Endothelial cell (in vitro differentiated cells): ENCODE measurements around the gene CDY1B. TPM values are rescaled to one million over a fixed set of nuclear protein-coding genes. Genes with fewer than 3 reads are reported as not detected.
"Not testable (repeated sequence)": the region's sequence is repeated elsewhere in the genome, so short reads cannot be mapped to it uniquely, and the experiment has no call there.

Source experiments
- DNase-seq: peaks from one replicate; pipeline ENCODE4 v3.0.0; 2021; ENCODE audit warnings: low spot score
- H3K27ac Mint-ChIP-seq: one replicate; pipeline ENCODE4 v1.8.0; 2021; ENCODE audit warnings: mixed read lengths, inconsistent platforms; ENCODE audit not compliant: unreplicated experiment
- H3K27me3 Mint-ChIP-seq: one replicate; pipeline ENCODE4 v1.8.0; 2021; ENCODE audit warnings: mild to moderate bottlenecking, moderate library complexity, mixed read lengths, inconsistent platforms; ENCODE audit not compliant: unreplicated experiment
- H3K36me3 Mint-ChIP-seq: one replicate; pipeline ENCODE4 v1.8.0; 2021; ENCODE audit warnings: mild to moderate bottlenecking, low read depth, mixed read lengths, inconsistent platforms; ENCODE audit not compliant: unreplicated experiment
- H3K4me1 Mint-ChIP-seq: one replicate; pipeline ENCODE4 v1.8.0; 2021; ENCODE audit warnings: mild to moderate bottlenecking, mixed read lengths, inconsistent platforms; ENCODE audit not compliant: unreplicated experiment
- H3K4me3 Mint-ChIP-seq: one replicate; pipeline ENCODE4 v1.8.0; 2021; ENCODE audit warnings: mild to moderate bottlenecking, mixed read lengths, inconsistent platforms; ENCODE audit not compliant: unreplicated experiment
- H3K9me3 Mint-ChIP-seq: one replicate; pipeline ENCODE4 v1.8.0; 2021; ENCODE audit warnings: mixed read lengths, inconsistent platforms; ENCODE audit not compliant: unreplicated experiment
- long read RNA-seq: library from polyadenylated mRNA; unstranded; transcript quantifications from one replicate; pipeline ENCODE4 v2.0.0, GENCODE V29; 2020; ENCODE audit not compliant: unreplicated experiment
- total RNA-seq: library from RNA; stranded (reverse); fragmentation: NEBNext Ultra II Directional; extraction: Animal tissue kit (Norgen Biotek cat#: 25700); gene quantifications from one replicate; pipeline ENCODE4 v1.2.1, GENCODE V29; 2021; ENCODE audit not compliant: unreplicated experiment

The CDY1B gene, protein sequence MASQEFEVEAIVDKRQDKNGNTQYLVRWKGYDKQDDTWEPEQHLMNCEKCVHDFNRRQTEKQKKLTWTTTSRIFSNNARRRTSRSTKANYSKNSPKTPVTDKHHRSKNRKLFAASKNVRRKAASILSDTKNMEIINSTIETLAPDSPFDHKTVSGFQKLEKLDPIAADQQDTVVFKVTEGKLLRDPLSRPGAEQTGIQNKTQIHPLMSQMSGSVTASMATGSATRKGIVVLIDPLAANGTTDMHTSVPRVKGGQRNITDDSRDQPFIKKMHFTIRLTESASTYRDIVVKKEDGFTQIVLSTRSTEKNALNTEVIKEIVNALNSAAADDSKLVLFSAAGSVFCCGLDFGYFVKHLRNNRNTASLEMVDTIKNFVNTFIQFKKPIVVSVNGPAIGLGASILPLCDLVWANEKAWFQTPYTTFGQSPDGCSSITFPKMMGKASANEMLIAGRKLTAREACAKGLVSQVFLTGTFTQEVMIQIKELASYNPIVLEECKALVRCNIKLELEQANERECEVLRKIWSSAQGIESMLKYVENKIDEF
- total RNA-seq = not detected
- long read RNA-seq = 0 reads

DNA sequence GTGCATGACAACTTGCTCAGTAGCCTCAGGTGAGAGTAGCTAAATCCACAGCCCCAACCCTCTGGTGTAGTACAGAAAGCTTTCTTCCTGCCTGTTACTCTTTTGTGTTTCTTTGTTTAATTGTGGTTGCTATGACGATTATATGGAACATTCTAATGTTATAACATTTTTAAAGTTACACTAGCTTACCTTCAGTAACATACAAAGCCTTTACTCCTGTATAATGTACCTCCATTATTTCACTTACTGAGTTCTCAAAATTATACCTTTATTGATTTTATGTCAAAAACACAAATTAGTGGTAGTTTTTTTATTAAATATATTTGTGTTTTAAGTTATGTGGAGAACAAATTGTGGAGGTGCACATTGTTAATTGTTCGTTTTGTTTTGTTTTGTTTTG is at the start of gene CDY1B:
Gene CDY1B (minus strand): TSS at position 101 of the 400 bp plus-strand sequence. CDS start 331 bp downstream, outside the sequence.
- H3K4me1 Mint-ChIP-seq, H3K36me3 Mint-ChIP-seq, H3K27me3 Mint-ChIP-seq, H3K27ac Mint-ChIP-seq, H3K4me3 Mint-ChIP-seq, H3K9me3 Mint-ChIP-seq, DNase-seq: not testable (repeated sequence)

DNA sequence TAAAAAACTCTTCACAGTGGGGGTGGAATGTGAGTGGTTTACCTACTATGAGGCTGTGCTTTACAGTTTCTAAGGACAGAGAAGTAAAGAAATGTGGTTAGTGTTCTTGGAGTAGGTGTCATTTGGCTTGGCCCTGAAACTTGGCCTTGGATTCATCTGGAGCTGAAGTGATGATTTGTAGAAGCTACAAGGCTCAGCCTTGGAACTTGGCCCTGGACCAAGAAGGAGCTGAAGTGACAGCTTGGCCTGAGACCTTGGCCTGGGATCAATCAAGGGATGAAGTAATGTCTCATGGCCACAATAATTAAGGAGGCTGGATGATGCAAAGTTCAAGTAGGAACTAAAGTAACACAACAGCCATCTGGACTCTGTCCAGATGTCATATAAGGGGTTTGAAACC is 1.7 kb upstream of the CDY1B start:
- DNase-seq, H3K4me3 Mint-ChIP-seq, H3K27ac Mint-ChIP-seq, H3K9me3 Mint-ChIP-seq, H3K4me1 Mint-ChIP-seq, H3K27me3 Mint-ChIP-seq, H3K36me3 Mint-ChIP-seq: not testable (repeated sequence)

DNA sequence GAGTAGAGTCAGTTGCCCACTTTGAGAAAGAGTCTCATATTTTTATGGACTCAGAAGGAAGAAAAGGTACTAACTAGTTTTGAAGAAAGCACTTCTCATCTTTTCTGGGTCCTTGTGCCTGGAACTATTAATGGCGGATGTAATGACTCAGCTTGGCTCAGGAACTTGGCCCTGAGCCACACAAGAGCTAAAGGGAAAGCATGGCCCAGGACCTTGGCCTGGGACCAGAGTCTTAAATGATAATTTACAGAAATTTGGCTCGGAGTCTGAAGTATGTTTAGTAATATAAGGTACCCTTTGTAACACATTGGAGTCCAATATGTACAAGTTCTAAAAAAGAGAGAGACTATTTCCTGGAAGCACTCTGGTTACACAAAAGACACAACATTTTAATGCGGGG is 4.6 kb downstream of the CDY1B start:
- H3K4me3 Mint-ChIP-seq, H3K27me3 Mint-ChIP-seq, H3K36me3 Mint-ChIP-seq: not testable (repeated sequence)

DNA sequence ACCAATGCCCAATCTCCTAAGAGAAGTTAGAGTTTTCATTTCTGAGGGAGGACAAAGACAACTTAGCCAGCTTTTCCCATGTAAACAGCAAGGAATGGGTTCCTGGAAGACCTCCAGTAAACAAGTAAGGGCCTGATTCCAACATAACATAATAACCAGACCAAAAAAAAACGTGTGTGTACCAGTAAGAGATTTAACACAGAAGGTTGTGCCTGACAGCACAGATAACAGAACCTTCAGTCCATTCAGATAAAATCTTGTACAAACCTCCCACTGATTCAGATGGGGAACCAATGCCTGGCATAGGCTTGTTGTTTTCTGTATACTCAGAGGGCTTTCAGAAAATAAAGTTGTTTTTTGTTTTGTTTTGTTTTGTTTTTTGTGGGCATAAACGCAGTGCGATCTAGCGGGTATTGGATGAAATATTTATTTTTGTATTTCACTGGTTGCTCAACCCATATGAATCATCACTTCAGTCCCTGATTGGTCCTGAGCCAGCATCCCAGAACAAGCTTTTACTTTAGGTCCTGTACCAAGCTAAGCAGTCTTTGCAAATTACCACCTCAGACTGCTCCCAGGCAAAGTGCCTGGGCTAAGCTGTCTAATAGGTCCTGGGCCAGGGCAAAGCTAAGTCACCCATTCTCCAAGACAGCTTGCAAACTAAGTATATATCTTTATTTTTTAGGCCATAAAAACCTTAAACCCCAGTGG is 8.7 kb downstream of the CDY1B start:
- not testable (repeated sequence) for H3K4me1 Mint-ChIP-seq, H3K9me3 Mint-ChIP-seq, DNase-seq, H3K27ac Mint-ChIP-seq, H3K36me3 Mint-ChIP-seq, H3K27me3 Mint-ChIP-seq, H3K4me3 Mint-ChIP-seq

More for the DNA sequence above, 4.6 kb downstream of the CDY1B start:
- H3K9me3 Mint-ChIP-seq, H3K4me1 Mint-ChIP-seq, H3K27ac Mint-ChIP-seq, DNase-seq: not testable (repeated sequence)

DNA sequence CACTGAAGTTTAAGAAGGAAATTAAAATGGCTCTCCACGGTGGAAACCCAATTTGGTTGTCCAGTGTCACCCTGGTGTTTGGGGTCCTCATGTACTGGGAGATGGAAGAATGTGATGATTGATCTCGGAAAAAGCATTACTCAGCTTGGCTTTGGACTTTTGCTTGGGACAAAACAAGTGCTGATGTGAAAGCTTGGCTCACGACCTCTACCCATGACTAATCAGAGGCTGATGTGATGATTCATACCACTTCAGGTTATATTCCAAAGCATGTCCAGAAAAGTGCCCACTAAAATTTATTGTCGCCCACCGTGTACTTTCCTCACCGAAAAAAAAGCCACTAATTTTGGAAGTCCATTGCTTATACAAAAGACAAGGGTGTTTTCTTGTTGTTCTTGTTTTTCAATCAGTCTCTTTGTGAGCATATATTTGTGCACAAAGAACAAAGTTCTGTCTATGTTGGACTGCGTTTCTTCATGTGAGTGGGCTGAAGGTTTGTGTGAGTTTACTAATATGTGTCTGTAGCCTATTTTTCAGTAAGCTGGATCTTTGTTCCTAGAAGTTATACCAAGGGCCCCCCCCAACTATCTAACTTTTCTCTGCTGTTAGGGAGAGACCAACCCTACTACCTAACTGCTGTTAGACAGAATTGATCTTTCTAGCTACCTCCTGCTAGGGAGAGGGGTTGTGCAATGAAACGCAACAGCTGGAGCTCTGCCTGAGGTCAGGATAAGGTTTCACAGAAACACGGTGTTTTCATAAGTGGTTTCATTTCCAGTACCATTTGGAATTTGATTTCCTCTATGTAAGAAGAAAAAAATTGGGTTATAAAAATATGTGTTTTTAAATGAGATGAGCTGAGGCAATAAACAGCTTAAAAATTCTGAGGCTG is 21.4 kb downstream of the CDY1B start:
- DNase-seq, H3K4me3 Mint-ChIP-seq, H3K4me1 Mint-ChIP-seq, H3K27ac Mint-ChIP-seq, H3K36me3 Mint-ChIP-seq, H3K9me3 Mint-ChIP-seq, H3K27me3 Mint-ChIP-seq: not testable (repeated sequence)
